DND-41 (cell line): ENCODE measurements around the gene PDE6C.

ENCODE experiments used
- ATAC-seq: fragments of 200-7000 bp; cut with Tn5 transposase; 3 replicates; pipeline ENCODE4 v1.9.1; 2021; ENCODE audit warnings: low read depth; ENCODE audit not compliant: insufficient read depth
- DNase-seq: peaks from one replicate; pipeline ENCODE4 v3.0.0-alpha.2; 2020
- H2AFZ ChIP-seq: 2 replicates; pipeline ENCODE4 v1.6.0; 2012; ENCODE audit warnings: low read depth, low read length
- H3K27ac ChIP-seq: 2 replicates; pipeline ENCODE4 v1.5.1; 2012; ENCODE audit warnings: low read length, inconsistent platforms
- H3K27me3 ChIP-seq: fragments of 200-600 bp; sonication (generic); 2 replicates; pipeline ENCODE4 v1.6.0; 2012; ENCODE audit warnings: low read length, mild to moderate bottlenecking, inconsistent platforms; ENCODE audit not compliant: insufficient read depth, poor library complexity
- H3K36me3 ChIP-seq: 2 replicates; pipeline ENCODE4 v1.5.1; 2012; ENCODE audit warnings: low read length, inconsistent platforms; ENCODE audit not compliant: insufficient read depth
- H3K4me1 ChIP-seq: 2 replicates; pipeline ENCODE4 v1.5.1; 2012; ENCODE audit warnings: mild to moderate bottlenecking, low read length; ENCODE audit not compliant: insufficient read depth
- H3K4me2 ChIP-seq: 2 replicates; pipeline ENCODE4 v1.6.0; 2012; ENCODE audit warnings: mild to moderate bottlenecking, moderate library complexity, low read length, inconsistent platforms; ENCODE audit not compliant: insufficient read depth
- H3K4me3 ChIP-seq, 2 experiments: fragments of 200-600 bp in 1 of 2; shearing (Covaris generic) in 1 of 2; 2 replicates each; pipeline ENCODE4 v1.5.1; 2012 to 2016; ENCODE audit warnings: inconsistent platforms in 2 of 2, low read length in 2 of 2, mild to moderate bottlenecking in 2 of 2, low read depth in 1 of 2, moderate library complexity in 1 of 2
- H3K79me2 ChIP-seq: 2 replicates; pipeline ENCODE4 v1.6.0; 2012; ENCODE audit warnings: low read length, inconsistent platforms; ENCODE audit not compliant: insufficient read depth
- H3K9ac ChIP-seq: 2 replicates; pipeline ENCODE4 v1.6.0; 2012; ENCODE audit warnings: low read depth, mild to moderate bottlenecking, inconsistent platforms, low read length, moderate library complexity
- H3K9me3 ChIP-seq: 2 replicates; pipeline ENCODE4 v1.5.1; 2012; ENCODE audit warnings: low read length, moderate library complexity, mild to moderate bottlenecking, inconsistent platforms; ENCODE audit not compliant: insufficient read depth, severe bottlenecking
- H4K20me1 ChIP-seq: 2 replicates; pipeline ENCODE4 v1.6.0; 2012; ENCODE audit warnings: low read length; ENCODE audit not compliant: insufficient read depth
- CTCF ChIP-seq: IDR thresholded peaks from 2 replicates; pipeline ENCODE4 v1.5.1; 2012; ENCODE audit warnings: borderline replicate concordance, low read length, moderate library complexity, mild to moderate bottlenecking; ENCODE audit not compliant: poor library complexity, severe bottlenecking; ENCODE audit errors: extremely low read depth
- EZH2 ChIP-seq: IDR thresholded peaks from 3 replicates; pipeline ENCODE4 v1.6.1; 2012; ENCODE audit warnings: borderline replicate concordance, low read depth, mild to moderate bottlenecking, moderate library complexity, low read length, inconsistent platforms; ENCODE audit not compliant: severe bottlenecking

Gene PDE6C

GRCh38 chr10:93572606-93573005, 39.7 kb upstream of the PDE6C start:
- Histone ChIP-seq H3K9ac (no peak overlapping the region), H2AFZ (no peak overlapping the region), H3K36me3 (no peaks in the 10 kb centered on the region), H3K27ac (no peak overlapping the region), H3K27me3 (peaks cover 5% of the 10 kb centered on the region), H3K4me2 (no peak overlapping the region), H3K79me2 (no peaks in the 10 kb centered on the region), H4K20me1 (no peaks in the 10 kb centered on the region), H3K4me1 (peaks cover 4% of the 10 kb centered on the region; the same call in 1 of the 2 replicates), H3K4me3 (no peak overlapping the region), H3K9me3 (no peaks in the 10 kb centered on the region)
- DNase-seq (no peak), ATAC-seq (no peak)
- TF ChIP-seq CTCF (no peak), EZH2 (no peak)

- Histone ChIP-seq H3K9ac (no peak overlapping the region), H4K20me1 (no peaks in the 10 kb centered on the region), H2AFZ (no peak overlapping the region), H3K4me1 (peaks cover 4% of the 10 kb centered on the region; the same call in 1 of the 2 replicates), H3K79me2 (no peaks in the 10 kb centered on the region), H3K4me2 (no peak overlapping the region), H3K4me3 (no peak overlapping the region), H3K9me3 (no peaks in the 10 kb centered on the region), H3K27me3 (peaks cover 5% of the 10 kb centered on the region), H3K27ac (no peak overlapping the region), H3K36me3 (no peaks in the 10 kb centered on the region)
- peak; percentile 26 for DNase-seq
- ATAC-seq = peak; percentile 66
- TF ChIP-seq CTCF (no peak), EZH2 (no peak)
These were observed 39.1 kb upstream of the PDE6C start for GRCh38 chr10:93573051-93573909.

- no peaks in the 10 kb centered on the region for H3K9me3 ChIP-seq
- TF ChIP-seq CTCF (no peak), EZH2 (no peak)
- H3K27ac ChIP-seq = no peak overlapping the region
- no peak for ATAC-seq
- H3K9ac ChIP-seq = no peak overlapping the region
- no peaks in the 10 kb centered on the region for H3K36me3 ChIP-seq
- no peak overlapping the region for H3K4me2 ChIP-seq
- peaks cover 5% of the 10 kb centered on the region for H3K27me3 ChIP-seq
- DNase-seq = no peak
- H3K4me3 ChIP-seq = no peak overlapping the region
- no peak overlapping the region for H2AFZ ChIP-seq
- peaks cover 4% of the 10 kb centered on the region; the same call in 1 of the 2 replicates for H3K4me1 ChIP-seq
- no peaks in the 10 kb centered on the region for H4K20me1 ChIP-seq
- H3K79me2 ChIP-seq = no peaks in the 10 kb centered on the region
These were observed 38.4 kb upstream of the PDE6C start for GRCh38 chr10:93573924-93574323.
